H1 (cell line): ENCODE data around the gene ZNF746. TPM values are rescaled to one million over a fixed set of nuclear protein-coding genes. Genes with fewer than 3 reads are reported as not detected.

Experiments
- CTCF ChIA-PET: fragments of 300-600 bp; sonication (Branson Sonifier 250); formaldehyde crosslinking; loops from one replicate; lab custom pipeline; 2021; ENCODE audit not compliant: partially characterized antibody; lab: Charles Lee
- POLR2A ChIA-PET: fragments of 300-600 bp; sonication (Branson Sonifier 250); formaldehyde crosslinking; loops from one replicate; lab custom pipeline; 2021; ENCODE audit warnings: inconsistent platforms; ENCODE audit not compliant: partially characterized antibody; lab: Charles Lee
- DNase-seq, 2 experiments: peaks; one replicate each; pipeline versions ENCODE4 v3.0.0 to v3.0.0-alpha.2; 2010 to 2022; ENCODE audit warnings: low spot score in 2 of 2, low read depth in 1 of 2, mixed read lengths in 1 of 2
- FAIRE-seq: peaks from 2 replicates; lab custom pipeline; 2011; peaks lifted over from hg19 to GRCh38; lab: Jason Lieb, UNC
- H2AFZ ChIP-seq: 2 replicates; pipeline ENCODE4 v1.8.1; 2012; ENCODE audit warnings: low read length, inconsistent platforms
- H2AK5ac ChIP-seq: 2 replicates; pipeline ENCODE4 v1.6.1; 2013; ENCODE audit warnings: low read depth, low read length
- H2BK120ac ChIP-seq: replicated peaks from 2 replicates; pipeline ENCODE3; 2013; ENCODE audit warnings: low read depth, low read length, inconsistent platforms
- H2BK12ac ChIP-seq: 2 replicates; pipeline ENCODE4 v1.6.1; 2013; ENCODE audit warnings: low read depth, low read length
- H2BK15ac ChIP-seq: 2 replicates; pipeline ENCODE4 v1.6.1; 2013; ENCODE audit warnings: low read length
- H2BK20ac ChIP-seq: 2 replicates; pipeline ENCODE4 v1.6.1; 2013; ENCODE audit warnings: low read length
- H2BK5ac ChIP-seq: 2 replicates; pipeline ENCODE4 v1.6.1; 2013; ENCODE audit warnings: low read depth, low read length
- H3K14ac ChIP-seq: 2 replicates; pipeline ENCODE4 v1.6.1; 2013; ENCODE audit warnings: inconsistent platforms; ENCODE audit not compliant: insufficient read length
- H3K18ac ChIP-seq: 2 replicates; pipeline ENCODE4 v1.6.1; 2013; ENCODE audit warnings: low read length; ENCODE audit errors: extremely low read depth
- H3K23ac ChIP-seq: 2 replicates; pipeline ENCODE4 v1.6.1; 2013; ENCODE audit warnings: inconsistent platforms; ENCODE audit not compliant: insufficient read length
- H3K23me2 ChIP-seq: 2 replicates; pipeline ENCODE4 v1.6.1; 2013; ENCODE audit warnings: low read depth, low read length
- H3K27ac ChIP-seq: 2 replicates; pipeline ENCODE4 v1.6.1; 2011; ENCODE audit warnings: low read depth, low read length, inconsistent platforms
- H3K27me3 ChIP-seq, 4 experiments: replicated peaks in 1 of 4; 1 replicate in 1 of 4; 2 replicates in 3 of 4; pipeline versions ENCODE4 v1.6.1 to v1.8.1; 2011 to 2013; ENCODE audit warnings: low read length in 3 of 4, mild to moderate bottlenecking in 3 of 4, inconsistent platforms in 2 of 4, mixed read lengths in 2 of 4, moderate library complexity in 1 of 4; ENCODE audit not compliant: control insufficient read depth in 3 of 4, insufficient read depth in 3 of 4; ENCODE audit errors: extremely low read depth in 1 of 4
- H3K36me3 ChIP-seq, 4 experiments: 2 replicates each; pipeline versions ENCODE4 v1.6.1 to v1.8.1; 2011 to 2013; ENCODE audit warnings: mild to moderate bottlenecking in 4 of 4, low read length in 3 of 4, moderate library complexity in 2 of 4, control low read depth in 1 of 4, inconsistent platforms in 1 of 4; ENCODE audit not compliant: insufficient read depth in 4 of 4, control insufficient read depth in 2 of 4
- H3K4ac ChIP-seq: replicated peaks from 2 replicates; pipeline ENCODE3; 2013; ENCODE audit warnings: low read length, low read depth, mixed read lengths, inconsistent platforms; ENCODE audit not compliant: insufficient read length
- H3K4me1 ChIP-seq, 4 experiments: replicated peaks in 1 of 4; 1 replicate in 1 of 4; 2 replicates in 3 of 4; pipeline versions ENCODE4 v1.6.1 to v1.8.1; 2011 to 2013; ENCODE audit warnings: low read length in 3 of 4, inconsistent platforms in 2 of 4, mixed read lengths in 1 of 4; ENCODE audit not compliant: insufficient read depth in 4 of 4, control insufficient read depth in 3 of 4
- H3K4me2 ChIP-seq, 2 experiments: 2 replicates each; pipeline versions ENCODE4 v1.6.1 to v1.8.1; 2011 to 2013; ENCODE audit warnings: low read depth in 2 of 2, low read length in 2 of 2, control low read depth in 1 of 2, inconsistent platforms in 1 of 2, mild to moderate bottlenecking in 1 of 2; ENCODE audit not compliant: insufficient read depth in 1 of 2
- H3K4me3 ChIP-seq, 4 experiments: fragments of 200-600, 300-600 bp in 1 of 4; sonication (generic), shearing (Covaris generic), sonication (Bioruptor Twin) in 1 of 4; 2 replicates each; pipeline versions ENCODE4 v1.5.1 to v1.8.1; 2011 to 2016; ENCODE audit warnings: low read length in 4 of 4, low read depth in 3 of 4, control low read depth in 2 of 4, inconsistent platforms in 2 of 4, mild to moderate bottlenecking in 2 of 4, mixed read lengths in 1 of 4, moderate library complexity in 1 of 4; ENCODE audit not compliant: insufficient read depth in 2 of 4; ENCODE audit errors: extremely low read depth in 1 of 4
- H3K56ac ChIP-seq: replicated peaks from 2 replicates; pipeline ENCODE3; 2013; ENCODE audit warnings: low read depth, mild to moderate bottlenecking, mixed read lengths, low read length, inconsistent platforms; ENCODE audit not compliant: insufficient read length
- H3K79me1 ChIP-seq: 2 replicates; pipeline ENCODE4 v1.6.1; 2013; ENCODE audit warnings: low read depth, low read length, control low read depth
- H3K79me2 ChIP-seq, 2 experiments: 2 replicates each; pipeline versions ENCODE4 v1.6.1 to v1.8.1; 2012 to 2013; ENCODE audit warnings: low read length in 2 of 2, mild to moderate bottlenecking in 2 of 2, inconsistent platforms in 1 of 2; ENCODE audit not compliant: insufficient read depth in 2 of 2, control insufficient read depth in 1 of 2
- H3K9ac ChIP-seq, 4 experiments: replicated peaks in 1 of 4; 1 replicate in 1 of 4; 2 replicates in 3 of 4; pipeline versions ENCODE4 v1.6.1 to v1.8.1; 2011 to 2013; ENCODE audit warnings: low read depth in 3 of 4, low read length in 3 of 4, control low read depth in 2 of 4, mild to moderate bottlenecking in 2 of 4, moderate library complexity in 2 of 4, inconsistent platforms in 1 of 4; ENCODE audit errors: extremely low read depth in 1 of 4
- H3K9me3 ChIP-seq, 2 experiments: 2 replicates each; pipeline versions ENCODE4 v1.6.1 to v1.8.1; 2012 to 2013; ENCODE audit warnings: mild to moderate bottlenecking in 2 of 2, moderate library complexity in 2 of 2, control low read depth in 1 of 2, inconsistent platforms in 1 of 2, low read depth in 1 of 2, low read length in 1 of 2, mixed read lengths in 1 of 2; ENCODE audit not compliant: insufficient read depth in 2 of 2
- H4K20me1 ChIP-seq, 2 experiments: replicated peaks in 1 of 2; 2 replicates each; pipeline versions ENCODE3 to v1.8.1; 2011 to 2013; ENCODE audit warnings: inconsistent platforms in 2 of 2, low read length in 2 of 2, mild to moderate bottlenecking in 1 of 2; ENCODE audit not compliant: insufficient read depth in 2 of 2, control insufficient read depth in 1 of 2
- H4K5ac ChIP-seq: 2 replicates; pipeline ENCODE4 v1.6.1; 2013; ENCODE audit warnings: low read length, low read depth, mixed read lengths, inconsistent platforms; ENCODE audit not compliant: insufficient read length
- H4K8ac ChIP-seq: 2 replicates; pipeline ENCODE4 v1.8.0; 2013; ENCODE audit warnings: mild to moderate bottlenecking, moderate library complexity, low read length, inconsistent platforms; ENCODE audit not compliant: insufficient read depth; ENCODE audit errors: extremely low read depth
- H4K91ac ChIP-seq: replicated peaks from 2 replicates; pipeline ENCODE3; 2013; ENCODE audit warnings: low read length, mixed read lengths, inconsistent platforms; ENCODE audit not compliant: insufficient read length
- CTCF ChIP-seq, 3 experiments: IDR thresholded peaks; 1 replicate in 2 of 3; 2 replicates in 1 of 3; pipeline versions ENCODE4 v1.5.1 to v1.6.1; 2011; ENCODE audit warnings: low read length in 3 of 3, mild to moderate bottlenecking in 3 of 3, inconsistent platforms in 2 of 3, low read depth in 1 of 3, moderate library complexity in 1 of 3; ENCODE audit not compliant: insufficient read depth in 1 of 3; ENCODE audit errors: control extremely low read depth in 1 of 3
- E2F6 ChIP-seq: IDR thresholded peaks from 2 replicates; pipeline ENCODE4 v1.6.1; 2012; ENCODE audit warnings: inconsistent platforms
- MAX ChIP-seq: IDR thresholded peaks from 2 replicates; pipeline ENCODE4 v1.6.1; 2012; ENCODE audit warnings: inconsistent platforms
- WGBS, 2 experiments: shearing (Covaris generic) in 1 of 2; methylation state at CpG; one replicate each; pipeline versions ENCODE4 v1.1.6 to v1.1.7; 2013 to 2015; ENCODE audit warnings: low lambda C conversion rate in 2 of 2, mixed read lengths in 2 of 2, inconsistent platforms in 1 of 2, low coverage in 1 of 2, missing lambda C conversion rate in 1 of 2; ENCODE audit not compliant: insufficient replicate concordance in 2 of 2, insufficient coverage in 1 of 2, insufficient read length in 1 of 2; ENCODE audit errors: extremely low coverage in 1 of 2, missing lambda C conversion rate in 1 of 2; 5-methylcytosine and 5-hydroxymethylcytosine counted together
- polyA plus RNA-seq, 7 experiments: library from polyadenylated mRNA; depleted of rRNA in 3 of 7; stranded (reverse) in 5 of 7; unstranded in 2 of 7; fragments of >200 nt in 5 of 7; fragments of 200-250 nt in 2 of 7; gene quantifications; 1 replicate in 5 of 7; 2 replicates in 1 of 7; 4 replicates in 1 of 7; pipeline versions ENCODE4 v1.2.1 to v1.2.3, GENCODE V29; 2011 to 2013; ENCODE audit warnings: missing spikeins in 2 of 7, mixed read lengths in 2 of 7
- total RNA-seq: library from RNA; stranded (reverse); fragmentation: NEBNext Ultra II Directional; extraction: Animal tissue kit (Norgen Biotek cat#: 25700); gene quantifications from 2 replicates; pipeline ENCODE4 v1.2.1, GENCODE V29; 2021

ZNF746 gene
- total and polyA plus RNA-seq, 2 of the 8 experiments (the other 6 are each of a cell fraction or from before 2014, with no cell fraction given) = 7.5 to 15.6 TPM

GRCh38 chr7:149431486-149432120, 66.0 kb downstream of the ZNF746 start:
- Histone ChIP-seq H2BK120ac (no peak overlapping the region), H3K18ac (no peak overlapping the region), H3K23me2 (no peaks in the 10 kb centered on the region), H3K9me3 (no peaks in the 10 kb centered on the region), H3K36me3 (peaks cover 0 to 16% (median 0%) of the 10 kb centered on the region in 4 experiments; a peak in 3 of 8 replicates), H4K8ac (no peak overlapping the region), H3K4ac (no peak overlapping the region), H3K4me2 (no peak overlapping the region), H3K27me3 (no peaks in the 10 kb centered on the region), H2BK20ac (no peak overlapping the region), H3K14ac (no peak overlapping the region), H3K4me3 (no peak overlapping the region), H3K79me1 (no peaks in the 10 kb centered on the region), H2BK15ac (no peak overlapping the region), H3K9ac (no peak overlapping the region; a peak in 1 of 7 replicates), H2BK12ac (no peak overlapping the region), H2AK5ac (no peak overlapping the region), H4K5ac (no peak overlapping the region), H3K79me2 (no peaks in the 10 kb centered on the region), H3K56ac (no peak overlapping the region), H2AFZ (no peak overlapping the region), H3K27ac (no peak overlapping the region), H3K23ac (no peak overlapping the region), H4K91ac (no peak overlapping the region), H4K20me1 (peaks cover 0 to 2% of the 10 kb centered on the region in 2 experiments), H2BK5ac (no peak overlapping the region; the same call in 1 of the 2 replicates), H3K4me1 (no peaks in the 10 kb centered on the region)
- TF ChIP-seq MAX (0 out of 2 replicates have a peak, but pooled peaks have one; percentile 15), CTCF (IDR thresholded peaks at IDR 0.05; ENCODE audit: control extremely low read depth in 1 of 3, insufficient read depth in 1 of 3, low read depth in 1 of 3, low read length in 3 of 3) (no peak), E2F6 (peak; percentile 32; the same call in 1 of the 2 replicates)
- FAIRE-seq (no peak), DNase-seq (no peak)
- ChIA-PET POLR2A (interaction anchor here (0.6 to 1.9 kb wide), 5 partner anchors 8 to 141 kb away, joined by 3 to 10 read pairs (median 4); partner anchors contain the start of gene ZNF777), CTCF (interaction anchor here (0.7 to 2.7 kb wide), 10 partner anchors 8 to 196 kb away, joined by 3 to 10 read pairs (median 3); no protein-coding TSS in a partner anchor)
- WGBS, 2 experiments = 88% methylated on average over 33 of the region's 66 CpGs; no CpG with 5 or more reads in 1 of the 2 experiments
